ENCODE measurements around the gene PICK1. TPM values are rescaled to one million over a fixed set of nuclear protein-coding genes. Genes with fewer than 3 reads are reported as not detected.

Gene PICK1
- total and polyA plus RNA-seq, 2 of the 4 experiments (the other 2 are of a cell fraction): 16.5 to 21.0 TPM

DNA sequence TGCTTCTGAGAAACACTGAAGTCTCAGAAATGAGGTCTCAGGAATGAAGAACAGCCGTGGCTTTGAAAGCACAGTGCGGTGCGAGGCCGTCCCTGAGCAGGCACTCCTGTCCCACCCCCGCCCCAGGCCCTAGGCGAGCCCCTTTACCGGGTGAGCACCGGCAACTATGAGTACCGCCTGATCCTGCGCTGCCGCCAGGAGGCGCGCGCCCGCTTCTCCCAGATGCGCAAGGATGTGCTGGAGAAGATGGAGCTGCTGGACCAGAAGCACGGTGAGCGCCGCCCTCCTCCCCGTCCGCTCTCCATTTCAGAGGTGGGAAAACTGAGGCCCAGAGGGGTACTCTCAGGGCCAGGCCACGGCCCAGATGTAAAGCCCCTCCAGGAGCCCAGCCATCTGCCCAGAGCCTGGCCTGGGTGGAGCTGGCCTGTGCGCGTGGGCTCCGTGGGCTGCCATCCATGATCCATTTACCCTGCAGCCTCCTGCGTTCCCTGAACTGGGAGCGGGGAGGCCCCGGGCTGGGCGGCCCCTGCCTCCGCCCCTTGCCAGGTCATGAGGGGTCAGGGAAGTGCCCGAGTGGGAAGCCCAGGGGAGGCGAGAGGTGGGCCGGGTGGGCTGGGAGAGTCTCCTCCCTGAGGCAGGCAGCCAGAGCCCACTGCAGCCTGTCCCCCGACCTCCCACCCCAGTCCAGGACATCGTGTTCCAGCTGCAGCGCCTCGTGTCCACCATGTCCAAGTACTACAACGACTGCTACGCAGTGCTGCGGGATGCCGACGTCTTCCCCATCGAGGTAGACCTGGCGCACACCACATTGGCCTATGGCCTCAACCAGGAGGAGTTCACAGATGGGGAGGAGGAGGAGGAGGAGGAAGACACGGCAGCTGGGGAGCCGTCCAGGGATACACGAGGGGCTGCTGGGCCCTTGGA lies 17.2 kb downstream of the PICK1 start:
- H3K4ac ChIP-seq (ENCODE audit: low read depth, low read length): no peak overlapping the region
- peak; percentile 41 for DNase-seq
- CTCF ChIA-PET: no interaction called here
- H4K91ac ChIP-seq (ENCODE audit: insufficient read depth, low read depth, low read length): no peak overlapping the region
- H4K5ac ChIP-seq (ENCODE audit: low read depth, low read length): no peak overlapping the region
- H3K4me1 ChIP-seq (ENCODE audit: control insufficient read depth, insufficient read depth, low read length): no peaks in the 10 kb centered on the region
- ATAC-seq (ENCODE audit: low read depth): peak; percentile 73
- no peaks in the 10 kb centered on the region; the same call in 1 of the 2 replicates for H3K27me3 ChIP-seq (ENCODE audit: control insufficient read depth, insufficient read depth, low read length)
- no peak overlapping the region for H2AK5ac ChIP-seq (ENCODE audit: low read depth, low read length)
- H3K56ac ChIP-seq (ENCODE audit: extremely low read depth, insufficient read depth, low read length): no peak overlapping the region
- H3K9me1 ChIP-seq (ENCODE audit: insufficient read depth, low read length): no peaks in the 10 kb centered on the region
- no peak overlapping the region for H2BK5ac ChIP-seq (ENCODE audit: low read depth, low read length, poor library complexity, severe bottlenecking)
- H2AK9ac ChIP-seq (replicated peaks; ENCODE audit: low read depth, low read length, poor library complexity): no peak overlapping the region
- peaks cover 10% of the 10 kb centered on the region for H3K36me3 ChIP-seq (ENCODE audit: control insufficient read depth, insufficient read depth, low read length)
- no peak overlapping the region for H2AFZ ChIP-seq (replicated peaks; ENCODE audit: low read length, poor library complexity)
- H4K8ac ChIP-seq (ENCODE audit: low read depth in 2 of 2, low read length in 2 of 2): no peak overlapping the region
- no peak overlapping the region for H3K4me2 ChIP-seq (ENCODE audit: low read depth, low read length)
- no peak overlapping the region for H3K14ac ChIP-seq (replicated peaks; ENCODE audit: low read depth, low read length)
- H3K9ac ChIP-seq (ENCODE audit: low read depth, low read length): no peak overlapping the region
- intact Hi-C loops (cut with micrococcal nuclease) (loop anchor here (5.0 kb wide), 1 partner anchor 278 kb away; no protein-coding TSS in a partner anchor), dilution Hi-C loops (cut with HindIII; ENCODE audit: low sequenced_read_pairs, unreplicated experiment) (no loop called here), in situ Hi-C loops (cut with MboI; ENCODE audit: low sequenced_read_pairs) (no loop called here)
- no peak overlapping the region for H2BK15ac ChIP-seq (ENCODE audit: low read depth, low read length)
- no peaks in the 10 kb centered on the region for H3K79me1 ChIP-seq (ENCODE audit: low read depth in 1 of 2, low read length in 2 of 2)
- no peaks in the 10 kb centered on the region for H3K9me3 ChIP-seq (ENCODE audit: control insufficient read depth, insufficient read depth, low read length)
- no peak overlapping the region for H3K27ac ChIP-seq (ENCODE audit: insufficient read depth, low read length)
- H3K18ac ChIP-seq (ENCODE audit: low read depth, low read length): no peak overlapping the region
- H2BK20ac ChIP-seq (ENCODE audit: low read depth, low read length): no peak overlapping the region
- WGBS, 2 experiments (ENCODE audit: extremely low coverage in 2 of 2, insufficient read length in 1 of 2): 72% methylated on average over 19 of the region's 47 CpGs; no CpG with 5 or more reads in 1 of the 2 experiments
- H3K4me3 ChIP-seq (ENCODE audit: insufficient read depth, low read depth, low read length): no peak overlapping the region
- H4K20me1 ChIP-seq (ENCODE audit: insufficient read depth, low read length): no peaks in the 10 kb centered on the region
- H2BK120ac ChIP-seq (ENCODE audit: low read depth, low read length): no peak overlapping the region
- H3K23ac ChIP-seq (ENCODE audit: low read depth, low read length): no peak overlapping the region
- POLR2A ChIA-PET (ENCODE audit: unreplicated experiment): interaction anchor here (0.6 kb wide), 1 partner anchor 267 kb away, joined by 4 read pairs; no protein-coding TSS in a partner anchor
- no TSS peak for BruUV-seq (replicated peaks)
- TF ChIP-seq MAFK (IDR thresholded peaks at IDR 0.05; ENCODE audit: low read depth, low read length) (no peak), BHLHE40 (IDR thresholded peaks at IDR 0.05; ENCODE audit: low read depth, low read length) (no peak), MXI1 (IDR thresholded peaks at IDR 0.05; ENCODE audit: borderline replicate concordance, low read depth, low read length) (no peak), SMC3 (IDR thresholded peaks at IDR 0.05; ENCODE audit: low read depth, low read length) (peak; percentile 59), NFE2L2 (IDR thresholded peaks at IDR 0.05; ENCODE audit: low read depth, low read length) (no peak), CTCF (conservative IDR thresholded peaks at IDR 0.05; ENCODE audit: low read depth, low read length) (peak; percentile 57), RAD21 (IDR thresholded peaks at IDR 0.05; ENCODE audit: low read length) (peak; percentile 61), MAZ (IDR thresholded peaks at IDR 0.05; ENCODE audit: borderline replicate concordance, low read depth, low read length) (no peak)

Measured in IMR-90 (cell line).